Progenitor cell of endocrine pancreas (in vitro differentiated cells): ENCODE data around the gene CAD. TPM values are rescaled to one million over a fixed set of nuclear protein-coding genes. Genes with fewer than 3 reads are reported as not detected.

Experiments
- DNase-seq: peaks from one replicate; pipeline ENCODE4 v3.0.0; 2021; ENCODE audit warnings: low spot score; ENCODE audit not compliant: unreplicated experiment
- H3K27ac Mint-ChIP-seq: 2 replicates; pipeline ENCODE4 v1.8.0; 2021; ENCODE audit warnings: mild to moderate bottlenecking, moderate library complexity, mixed read lengths
- H3K27me3 Mint-ChIP-seq: 2 replicates; pipeline ENCODE4 v1.8.0; 2021; ENCODE audit warnings: mixed read lengths
- H3K36me3 Mint-ChIP-seq: 2 replicates; pipeline ENCODE4 v1.8.0; 2022; ENCODE audit warnings: mixed read lengths; ENCODE audit not compliant: insufficient read depth
- H3K4me1 Mint-ChIP-seq: 2 replicates; pipeline ENCODE4 v1.8.0; 2021; ENCODE audit warnings: low read depth, mixed read lengths
- H3K4me3 Mint-ChIP-seq: 2 replicates; pipeline ENCODE4 v1.8.0; 2021; ENCODE audit warnings: low read depth, mild to moderate bottlenecking, moderate library complexity, mixed read lengths
- H3K9me3 Mint-ChIP-seq: 2 replicates; pipeline ENCODE4 v1.8.0; 2021; ENCODE audit warnings: low read depth, mixed read lengths
- CTCF ChIP-seq: fragments of 200-600 bp; sonication (generic); IDR thresholded peaks from one replicate; pipeline ENCODE4 v1.5.0; 2021; ENCODE audit warnings: antibody characterized with exemption, mild to moderate bottlenecking; ENCODE audit not compliant: unreplicated experiment
- total RNA-seq: library from RNA; stranded (reverse); gene quantifications from 2 replicates; pipeline ENCODE4 v1.2.1, GENCODE V29; 2021

CAD gene
- total RNA-seq, 1 donor from 2014 or later: 59.7 TPM

- no peak overlapping the region for H3K27ac Mint-ChIP-seq
- no peaks in the 10 kb centered on the region for H3K36me3 Mint-ChIP-seq
- H3K4me3 Mint-ChIP-seq: no peak overlapping the region
- DNase-seq: no peak
- H3K4me1 Mint-ChIP-seq: no peaks in the 10 kb centered on the region
- no peak for TF ChIP-seq CTCF
- no peaks in the 10 kb centered on the region for H3K9me3 Mint-ChIP-seq
- H3K27me3 Mint-ChIP-seq: no peaks in the 10 kb centered on the region
Observed at GRCh38 chr2:27185331-27186026, 31.7 kb upstream of the CAD start.

GRCh38 chr2:27186613-27187345 lies 30.4 kb upstream of the CAD start:
- H3K4me3 Mint-ChIP-seq: no peak overlapping the region
- H3K9me3 Mint-ChIP-seq: no peaks in the 10 kb centered on the region
- no peak for TF ChIP-seq CTCF
- H3K4me1 Mint-ChIP-seq: no peaks in the 10 kb centered on the region
- no peaks in the 10 kb centered on the region for H3K36me3 Mint-ChIP-seq
- no peak for DNase-seq
- H3K27ac Mint-ChIP-seq: no peak overlapping the region
- no peaks in the 10 kb centered on the region for H3K27me3 Mint-ChIP-seq

- no peaks in the 10 kb centered on the region for H3K9me3 Mint-ChIP-seq
- no peak for DNase-seq
- H3K27ac Mint-ChIP-seq: no peak overlapping the region
- H3K36me3 Mint-ChIP-seq: no peaks in the 10 kb centered on the region
- H3K4me1 Mint-ChIP-seq: peaks cover 3% of the 10 kb centered on the region
- H3K4me3 Mint-ChIP-seq: no peak overlapping the region
- no peak for TF ChIP-seq CTCF
- H3K27me3 Mint-ChIP-seq: no peaks in the 10 kb centered on the region
Observed at GRCh38 chr2:27189989-27190388, 27.2 kb upstream of the CAD start.

- Mint-ChIP-seq H3K27ac (no peak overlapping the region), H3K4me1 (peaks cover 3% of the 10 kb centered on the region), H3K9me3 (no peaks in the 10 kb centered on the region), H3K4me3 (no peak overlapping the region), H3K36me3 (no peaks in the 10 kb centered on the region), H3K27me3 (no peaks in the 10 kb centered on the region)
- TF ChIP-seq CTCF: peak; percentile 64
- peak; percentile 22 for DNase-seq
Observed at GRCh38 chr2:27191070-27191829, 25.9 kb upstream of the CAD start.
